Prostate gland (tissue), 2 donors: ENCODE results near the gene MSX1.

Experiments
- CTCF ChIP-seq, 4 experiments: fragments of 200-600 bp in 2 of 4; fragments of 450-650 bp in 2 of 4; sonication (generic) in 2 of 4; IDR thresholded peaks; 1 replicate in 3 of 4; 2 replicates in 1 of 4; pipeline ENCODE4 v1.5.1; 2016 to 2019; ENCODE audit warnings: antibody characterized with exemption in 4 of 4, mild to moderate bottlenecking in 2 of 4, moderate library complexity in 2 of 4
- POLR2A ChIP-seq: fragments of 450-650 bp; IDR thresholded peaks from one replicate; pipeline ENCODE4 v1.6.1; 2016; ENCODE audit warnings: antibody characterized with exemption, mild to moderate bottlenecking

- TF ChIP-seq CTCF (IDR thresholded peaks at IDR 0.05) (no peak), POLR2A (no peak)
These were observed 38.7 kb upstream of the MSX1 start for GRCh38 chr4:4820739-4821138.
